Erythroblast (primary cell): Measurements from ENCODE around the gene LRIG1.

Experiments used
- GATA1 ChIP-seq: IDR thresholded peaks from 2 replicates; pipeline ENCODE4 v1.6.1; 2011; ENCODE audit warnings: low read depth, mild to moderate bottlenecking, control low read depth, low read length, moderate library complexity
- POLR2A ChIP-seq: IDR thresholded peaks from 2 replicates; pipeline ENCODE4 v1.6.1; 2011; ENCODE audit warnings: mild to moderate bottlenecking, low read length

DNA sequence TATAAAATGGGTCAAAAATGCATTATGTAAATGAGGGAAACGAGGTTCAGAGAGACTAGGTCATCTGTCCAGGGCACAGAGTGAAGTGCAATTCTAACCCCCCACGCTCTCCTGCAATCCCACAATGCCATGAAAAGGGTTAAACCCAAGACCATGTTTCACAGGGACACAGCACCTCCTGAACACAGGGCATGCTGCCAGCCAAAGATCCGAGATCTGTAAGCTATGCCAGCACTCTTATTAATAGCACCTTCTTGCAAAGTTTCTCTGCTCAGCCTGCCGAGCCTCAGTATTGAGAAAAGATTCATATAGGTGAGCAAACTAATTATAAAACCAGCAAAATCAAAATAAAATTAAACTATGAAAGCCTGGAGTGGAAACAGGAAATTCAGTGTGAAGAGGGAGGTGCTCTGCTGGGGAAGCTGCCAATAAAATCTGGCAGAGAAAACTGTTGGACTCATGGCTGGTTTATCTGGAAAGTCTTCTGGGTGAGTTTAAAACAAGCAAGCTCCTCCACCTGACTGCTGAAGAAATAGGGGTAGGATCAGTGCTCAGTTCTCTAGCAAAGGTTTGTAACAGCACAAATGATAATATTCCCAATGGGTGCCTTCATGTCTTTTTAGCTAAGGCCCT is 50.3 kb downstream of the LRIG1 start:
- TF ChIP-seq POLR2A (no peak), GATA1 (no peak)
